Stimulated activated CD4-positive, alpha-beta T cell treated with anti-CD3 and anti-CD28 coated beads, Interleukin-2, amount 100 ng/mL, for 24 hours (primary cell): ENCODE results near the gene SLC38A5.
"Not testable (repeated sequence)": the region's sequence is repeated elsewhere in the genome, so short reads cannot be mapped to it uniquely, and the experiment has no call there.

Source experiments
- DNase-seq, 2 donors: peaks; one replicate each; pipeline ENCODE4 v3.0.0-alpha.2; 2020

The SLC38A5 gene

GRCh38 chrX:48470110-48470832, at the start of gene SLC38A5:
Gene SLC38A5, minus strand, starts transcription at chrX:48470260. Its CDS starts 2,336 bp downstream, at chrX:48467924.
- no peak for DNase-seq

- DNase-seq, result not testable (repeated sequence)
Observed at GRCh38 chrX:48519481-48519880, 49.4 kb upstream of the SLC38A5 start.

GRCh38 chrX:48516987-48517386, 46.9 kb upstream of the SLC38A5 start:
- DNase-seq, result no peak

GRCh38 chrX:48516285-48516684, 46.2 kb upstream of the SLC38A5 start:
- no peak for DNase-seq

- DNase-seq, result no peak
Observed at GRCh38 chrX:48515842-48516241, 45.8 kb upstream of the SLC38A5 start.

DNA sequence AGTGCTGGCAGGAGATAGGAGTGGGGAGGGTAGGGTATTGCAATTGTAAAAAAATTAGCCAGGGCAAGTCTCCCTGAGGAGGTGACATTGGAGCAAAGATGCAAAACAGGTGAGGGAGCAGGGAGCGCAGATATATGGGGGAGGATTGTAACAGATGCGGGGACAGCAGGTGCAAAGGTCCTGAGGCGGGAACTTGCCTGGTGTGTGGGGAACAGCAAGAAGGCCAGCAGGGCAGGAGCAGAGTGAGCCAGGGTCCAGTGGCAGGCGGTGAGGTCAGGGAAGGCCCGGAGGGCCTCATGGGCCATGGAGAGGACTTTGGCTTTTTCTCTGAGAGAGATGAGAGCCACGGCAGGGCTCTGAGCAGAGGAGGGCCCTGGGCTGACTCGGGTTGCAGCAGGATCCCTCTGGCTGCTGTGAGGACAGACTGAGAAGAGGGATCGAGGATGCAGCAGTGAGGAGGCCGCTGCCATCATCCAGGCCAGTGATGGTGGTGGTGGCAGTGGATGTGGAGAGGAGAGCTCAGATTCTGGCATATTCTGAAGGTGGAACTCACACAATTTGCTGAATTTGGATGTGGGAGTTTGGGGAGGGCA, 44.9 kb upstream of the SLC38A5 start:
- DNase-seq, result no peak

GRCh38 chrX:48514126-48514806, 44.2 kb upstream of the SLC38A5 start:
- no peak for DNase-seq

- no peak for DNase-seq
Observed at GRCh38 chrX:48513670-48514069, 43.6 kb upstream of the SLC38A5 start.

DNA sequence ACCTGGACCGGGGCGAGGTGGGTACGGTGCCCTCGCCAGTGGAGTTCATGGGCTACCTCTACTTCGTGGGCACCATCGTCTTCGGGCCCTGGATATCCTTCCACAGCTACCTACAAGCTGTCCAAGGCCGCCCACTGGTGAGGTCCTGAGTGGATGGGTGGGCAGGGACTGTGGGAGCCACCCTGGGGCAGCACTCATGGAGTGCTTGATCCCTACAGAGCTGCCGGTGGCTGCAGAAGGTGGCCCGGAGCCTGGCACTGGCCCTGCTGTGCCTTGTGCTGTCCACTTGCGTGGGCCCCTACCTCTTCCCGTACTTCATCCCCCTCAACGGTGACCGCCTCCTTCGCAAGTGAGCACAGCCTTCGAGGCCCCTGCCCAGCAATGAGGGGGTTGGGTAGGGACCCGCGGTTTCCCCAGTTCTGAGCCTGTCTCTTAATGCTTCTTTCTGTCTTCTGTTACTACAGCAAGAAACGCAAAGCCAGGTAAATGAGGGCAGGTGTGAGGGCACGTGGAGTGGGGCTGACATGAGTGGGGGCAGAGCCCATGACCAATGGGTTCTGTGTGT, 42.4 kb upstream of the SLC38A5 start:
- no peak for DNase-seq

DNA sequence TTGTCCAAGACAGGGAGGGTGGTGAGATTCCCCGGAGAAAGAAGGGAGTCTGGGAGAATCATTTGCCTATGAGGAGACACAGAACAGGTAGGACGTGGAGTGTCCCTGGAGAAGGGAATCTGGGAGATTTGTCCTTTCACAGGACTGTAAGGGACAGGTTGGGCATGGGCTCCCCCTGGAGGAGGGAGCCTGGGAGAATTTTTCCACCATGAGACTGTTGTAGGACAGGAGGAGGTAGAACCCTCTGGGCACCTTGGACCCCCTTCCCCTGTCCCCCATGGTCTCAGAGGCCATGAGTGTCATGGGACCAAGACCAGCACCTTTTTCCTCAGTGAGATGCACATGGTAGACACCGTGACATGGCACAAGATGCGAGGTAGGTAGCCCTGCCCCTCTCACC, 41.5 kb upstream of the SLC38A5 start:
- DNase-seq, result no peak

DNA sequence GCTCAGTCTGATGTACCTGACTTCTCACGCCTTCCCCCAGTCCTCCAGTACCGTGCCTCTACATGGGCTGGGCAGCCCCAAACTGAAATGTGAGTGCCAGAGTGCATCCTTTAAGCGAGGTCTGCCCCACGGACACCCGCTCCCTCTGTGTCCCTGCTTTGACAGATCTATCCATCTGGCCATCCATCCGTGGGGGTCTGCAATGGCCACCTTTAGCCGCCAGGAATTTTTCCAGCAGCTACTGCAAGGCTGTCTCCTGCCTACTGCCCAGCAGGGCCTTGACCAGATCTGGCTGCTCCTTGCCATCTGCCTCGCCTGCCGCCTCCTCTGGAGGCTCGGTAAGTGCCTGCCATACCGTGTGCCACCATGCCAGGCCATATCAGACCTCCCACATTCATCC, 39.6 kb upstream of the SLC38A5 start:
- no peak for DNase-seq

DNA sequence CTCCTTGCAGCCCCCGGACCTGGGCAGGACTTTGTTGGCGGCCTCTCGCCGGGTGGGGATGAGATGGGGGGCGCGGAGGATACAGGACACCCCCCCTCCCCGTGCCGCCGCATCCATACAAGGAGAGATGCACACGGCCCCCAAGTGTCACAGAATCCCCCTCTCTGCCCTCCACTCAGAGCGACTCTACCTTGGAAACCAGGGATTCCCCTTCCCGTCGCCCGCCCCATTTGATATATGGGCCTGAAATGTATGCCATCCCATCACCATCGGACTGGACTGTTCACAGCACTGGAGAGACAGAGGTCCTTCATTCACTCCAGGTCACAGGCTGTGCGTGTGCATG, 39.2 kb upstream of the SLC38A5 start:
- no peak for DNase-seq

GRCh38 chrX:48508400-48509244, 38.6 kb upstream of the SLC38A5 start, which contains the start of gene PORCN:
Gene PORCN, plus strand, starts transcription at chrX:48508992. Its CDS starts 829 bp downstream, at chrX:48509821.
- peak; percentile 82 to 84 for DNase-seq

GRCh38 chrX:48507246-48507645, 37.2 kb upstream of the SLC38A5 start:
- DNase-seq, result no peak

DNA sequence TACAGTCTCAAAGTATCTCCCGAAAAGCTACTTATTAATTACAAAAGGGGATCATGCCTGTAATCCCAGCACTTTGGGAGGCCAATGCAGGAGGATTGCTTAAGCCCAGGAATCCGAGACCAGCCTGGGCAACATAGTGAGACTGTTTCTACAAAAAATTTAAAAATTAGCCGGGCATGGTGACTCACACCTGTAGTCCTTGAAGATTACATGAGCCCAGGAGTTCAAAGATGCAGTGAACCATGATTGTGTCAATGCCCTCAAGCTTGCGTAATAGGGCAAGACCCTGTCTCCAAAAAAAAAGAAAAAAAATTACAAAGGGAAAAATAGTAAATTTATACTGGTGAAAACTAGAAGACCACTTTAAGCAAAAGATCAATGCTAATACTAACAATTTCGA, 35.4 kb upstream of the SLC38A5 start:
- DNase-seq, result no peak

GRCh38 chrX:48504261-48504660, 34.2 kb upstream of the SLC38A5 start:
- no peak for DNase-seq

DNA sequence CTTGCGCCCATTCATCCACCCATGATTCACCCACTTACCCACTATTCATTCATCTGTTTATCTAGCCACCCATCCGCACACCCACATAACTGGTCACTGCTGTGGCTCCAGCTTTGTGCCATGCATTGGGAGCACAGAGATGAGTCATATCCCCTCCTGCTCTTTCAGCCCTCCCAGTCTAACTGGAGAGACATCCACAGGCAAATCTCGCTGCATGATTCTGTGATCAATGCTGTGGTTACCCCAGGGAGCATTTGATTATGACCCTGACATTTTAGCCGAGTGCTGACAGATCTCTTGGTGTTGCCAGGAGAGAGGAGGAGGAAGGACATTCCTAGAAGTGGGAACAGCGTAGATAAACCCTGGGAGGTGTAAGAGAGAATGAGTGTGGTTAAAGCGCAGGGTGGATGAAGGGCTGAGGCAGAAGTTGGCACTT, 28.3 kb upstream of the SLC38A5 start:
- DNase-seq, result no peak

DNA sequence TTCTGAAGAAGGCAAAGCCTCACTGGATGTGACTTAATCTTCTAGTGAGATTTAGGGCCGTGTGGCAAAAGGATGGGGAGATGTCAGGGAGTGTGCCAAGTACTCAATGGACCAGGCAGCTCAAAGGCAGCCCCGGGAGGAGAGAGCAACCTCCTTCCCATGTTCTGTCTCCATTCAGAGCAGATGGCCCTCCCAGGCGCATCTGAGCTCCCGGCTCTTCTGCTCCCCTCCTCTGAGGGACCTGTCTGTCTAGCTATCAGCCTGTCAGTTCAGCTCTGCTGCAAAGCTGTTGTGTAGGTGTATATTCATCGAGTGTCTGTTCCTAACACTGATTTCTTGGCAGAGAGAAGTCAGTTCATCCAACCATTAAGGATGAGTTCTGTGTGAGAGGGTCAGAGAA, 27.8 kb upstream of the SLC38A5 start:
- no peak for DNase-seq

- DNase-seq, result no peak
Observed at GRCh38 chrX:48496660-48497059, 26.6 kb upstream of the SLC38A5 start.

DNA sequence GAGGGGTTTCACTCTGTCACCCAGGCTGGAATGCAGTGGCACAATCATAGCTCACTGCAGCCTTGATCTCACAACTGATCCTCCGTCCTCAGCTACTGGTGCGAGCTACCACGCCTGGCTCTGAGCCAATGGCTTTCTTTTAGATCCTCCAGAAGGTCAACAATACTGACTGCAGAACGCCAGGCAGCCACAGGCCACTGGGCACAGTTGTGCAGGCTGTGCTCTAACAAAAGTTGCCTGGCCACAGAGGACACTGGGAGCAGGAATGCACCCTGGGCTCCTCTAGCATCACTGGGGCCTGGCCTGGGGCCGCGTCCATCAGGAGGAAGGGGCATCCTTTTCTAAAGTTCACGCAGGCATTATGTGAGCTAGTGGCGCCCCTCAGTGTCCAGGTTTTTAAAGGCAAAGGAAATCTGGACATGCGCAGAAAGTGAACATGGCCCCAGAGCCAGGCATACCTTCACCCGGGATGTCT, 23.9 kb upstream of the SLC38A5 start:
- DNase-seq, result peak in 1 of 2 donors; percentile 15

- DNase-seq, result no peak
Observed at GRCh38 chrX:48492293-48492910, 22.3 kb upstream of the SLC38A5 start.

- DNase-seq, result no peak
Observed at GRCh38 chrX:48491809-48492208, 21.7 kb upstream of the SLC38A5 start.
